Upper lobe of right lung (tissue), 1 donor: ENCODE results near the gene CDK14. TPM values are rescaled to one million over a fixed set of nuclear protein-coding genes. Genes with fewer than 3 reads are reported as not detected.
A peak's percentile ranks its signal among the peaks of the same experiment; 100 is the strongest.

Experiments
- ATAC-seq: fragments of 200-7000 bp; cut with Tn5 transposase; one replicate; pipeline ENCODE4 v1.9.1; 2020; ENCODE audit warnings: mild to moderate bottlenecking, moderate library complexity
- DNase-seq: peaks from one replicate; pipeline ENCODE4 v3.0.0-alpha.2; 2020
- H3K27ac ChIP-seq: fragments of 200-600 bp; one replicate; pipeline ENCODE4 v1.8.0; 2022
- H3K27me3 ChIP-seq: fragments of 200-600 bp; one replicate; pipeline ENCODE4 v1.8.0; 2022; ENCODE audit warnings: mild to moderate bottlenecking
- H3K36me3 ChIP-seq: fragments of 200-600 bp; one replicate; pipeline ENCODE4 v1.8.0; 2022
- H3K4me1 ChIP-seq: fragments of 200-600 bp; one replicate; pipeline ENCODE4 v1.8.0; 2022
- H3K4me3 ChIP-seq: fragments of 200-600 bp; one replicate; pipeline ENCODE4 v1.8.0; 2022; ENCODE audit warnings: mild to moderate bottlenecking
- H3K9me3 ChIP-seq: fragments of 200-600 bp; one replicate; pipeline ENCODE4 v1.8.0; 2022
- CTCF ChIP-seq: fragments of 200-600 bp; IDR thresholded peaks from one replicate; pipeline ENCODE4 v1.8.0; 2022; ENCODE audit warnings: antibody characterized with exemption
- intact Hi-C: fragments of 100-400 bp; cut with DNase I; formaldehyde crosslinking; loops from one replicate; pipeline ENCODE4 v1.11.0; 2022
- total RNA-seq: library from RNA; stranded (reverse); fragmentation: NEBNext Ultra II Directional; extraction: Animal tissue kit (Norgen Biotek cat#: 25700); gene quantifications from one replicate; pipeline ENCODE4 v1.2.1, GENCODE V29; 2021
- donor health status: DM: no; HTN: yes; CAD: no; lungs with severe emphysema.

Gene CDK14
- total RNA-seq, 1 donor from 2014 or later = 47.2 TPM

GRCh38 chr7:90678986-90679385 is 82.9 kb downstream of the CDK14 start:
- H3K27me3 ChIP-seq = no peaks in the 10 kb centered on the region
- H3K27ac ChIP-seq = no peak overlapping the region
- intact Hi-C loops = no loop called here
- peaks cover 4% of the 10 kb centered on the region for H3K4me1 ChIP-seq
- H3K9me3 ChIP-seq = no peaks in the 10 kb centered on the region
- H3K36me3 ChIP-seq = no peaks in the 10 kb centered on the region
- DNase-seq (no peak), ATAC-seq (no peak)
- TF ChIP-seq CTCF = no peak
- H3K4me3 ChIP-seq = no peak overlapping the region

GRCh38 chr7:90680484-90680883 is 84.4 kb downstream of the CDK14 start:
- peaks cover 4% of the 10 kb centered on the region for H3K4me1 ChIP-seq
- no peaks in the 10 kb centered on the region for H3K9me3 ChIP-seq
- H3K27me3 ChIP-seq = no peaks in the 10 kb centered on the region
- no peak overlapping the region for H3K27ac ChIP-seq
- intact Hi-C loops = no loop called here
- H3K36me3 ChIP-seq = no peaks in the 10 kb centered on the region
- DNase-seq (no peak), ATAC-seq (no peak)
- TF ChIP-seq CTCF = no peak
- no peak overlapping the region for H3K4me3 ChIP-seq

DNA sequence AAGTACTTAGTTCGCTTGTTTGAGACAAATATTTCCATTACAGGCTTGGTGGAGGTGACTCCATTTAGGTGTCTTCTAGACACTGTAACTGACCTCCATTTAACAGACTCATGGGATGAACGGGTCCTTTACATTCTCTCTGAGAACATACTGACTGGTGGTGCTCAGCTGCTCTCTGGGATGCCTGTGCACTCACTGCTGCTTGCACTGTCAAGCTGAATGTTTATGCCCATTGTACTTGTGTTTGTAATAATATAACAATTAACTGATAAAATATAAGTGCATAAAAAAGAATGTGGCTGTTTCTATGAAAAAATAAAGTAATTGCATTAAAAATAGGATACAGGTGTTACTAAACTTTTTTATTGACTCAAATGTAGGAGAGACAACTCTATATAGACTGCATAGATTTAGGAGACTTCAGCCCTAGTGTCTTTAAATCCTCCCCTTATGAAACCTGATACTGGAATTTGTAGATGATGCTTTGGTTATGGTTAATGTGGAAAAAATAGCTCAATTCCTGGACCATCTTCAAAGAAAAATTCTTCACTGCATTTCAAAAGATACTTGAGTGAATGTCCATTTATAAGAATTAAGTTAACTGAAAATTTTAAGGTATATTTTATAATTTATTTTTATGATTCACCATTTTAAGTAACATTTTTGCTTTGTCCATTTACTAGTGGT is 85.4 kb downstream of the CDK14 start:
- no peak for TF ChIP-seq CTCF
- H3K4me1 ChIP-seq = peaks cover 4% of the 10 kb centered on the region
- intact Hi-C loops = no loop called here
- no peak for ATAC-seq
- DNase-seq = no peak
- no peak overlapping the region for H3K4me3 ChIP-seq
- H3K27me3 ChIP-seq = no peaks in the 10 kb centered on the region
- H3K27ac ChIP-seq = no peak overlapping the region
- H3K9me3 ChIP-seq = no peaks in the 10 kb centered on the region
- no peaks in the 10 kb centered on the region for H3K36me3 ChIP-seq

- no peaks in the 10 kb centered on the region for H3K27me3 ChIP-seq
- peaks cover 4% of the 10 kb centered on the region for H3K4me1 ChIP-seq
- no peak overlapping the region for H3K4me3 ChIP-seq
- H3K9me3 ChIP-seq = no peaks in the 10 kb centered on the region
- intact Hi-C loops = no loop called here
- ATAC-seq (no peak), DNase-seq (no peak)
- H3K27ac ChIP-seq = no peak overlapping the region
- no peaks in the 10 kb centered on the region for H3K36me3 ChIP-seq
- no peak for TF ChIP-seq CTCF
Observed at GRCh38 chr7:90686146-90686545, 90.0 kb downstream of the CDK14 start.

DNA sequence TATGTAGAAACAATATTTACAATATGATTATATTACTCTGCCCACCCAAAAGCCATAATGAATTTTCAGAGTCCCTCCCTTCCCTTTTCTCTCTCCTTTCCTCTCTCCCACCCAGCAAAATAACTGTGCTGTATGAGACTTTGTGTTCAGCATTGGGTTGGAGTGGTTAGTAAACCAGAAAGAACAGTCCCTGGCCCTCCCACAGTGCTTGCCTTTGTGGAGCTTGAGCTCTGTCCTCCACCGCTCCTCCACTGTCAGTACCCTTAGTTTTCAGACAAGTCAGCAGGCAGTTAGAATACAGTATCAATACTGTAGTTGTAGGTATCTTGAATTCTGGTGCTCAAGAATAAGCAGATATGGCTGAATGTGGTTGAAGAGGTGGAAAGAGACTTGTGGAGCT is 92.7 kb downstream of the CDK14 start:
- no peaks in the 10 kb centered on the region for H3K27me3 ChIP-seq
- intact Hi-C loops = no loop called here
- H3K36me3 ChIP-seq = no peaks in the 10 kb centered on the region
- H3K9me3 ChIP-seq = no peaks in the 10 kb centered on the region
- no peak overlapping the region for H3K4me3 ChIP-seq
- no peak for TF ChIP-seq CTCF
- no peak overlapping the region for H3K27ac ChIP-seq
- DNase-seq (no peak), ATAC-seq (peak; percentile 27)
- no peaks in the 10 kb centered on the region for H3K4me1 ChIP-seq

DNA sequence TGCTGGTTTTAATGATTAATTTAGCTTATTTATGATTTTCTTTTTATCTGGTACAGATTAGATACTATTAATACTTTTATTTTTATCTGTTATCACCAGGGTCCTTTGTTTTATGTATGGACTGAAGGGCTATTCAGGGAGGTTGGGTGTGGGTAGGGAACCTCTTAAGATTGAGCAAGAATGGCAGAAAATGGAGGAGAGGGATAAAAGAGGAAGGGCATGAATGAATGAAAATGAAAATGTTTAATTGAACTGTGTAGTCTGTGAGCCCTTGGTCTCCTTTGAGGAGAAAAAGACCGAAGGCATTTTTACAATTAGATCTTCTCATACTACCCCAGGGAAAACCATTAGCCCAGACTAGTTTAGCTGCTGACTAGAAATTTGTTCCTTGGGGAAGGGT is 93.1 kb downstream of the CDK14 start:
- no peaks in the 10 kb centered on the region for H3K4me1 ChIP-seq
- no peak overlapping the region for H3K27ac ChIP-seq
- no peak for TF ChIP-seq CTCF
- H3K9me3 ChIP-seq = no peaks in the 10 kb centered on the region
- H3K4me3 ChIP-seq = no peak overlapping the region
- no peaks in the 10 kb centered on the region for H3K27me3 ChIP-seq
- DNase-seq (no peak), ATAC-seq (peak; percentile 58)
- H3K36me3 ChIP-seq = no peaks in the 10 kb centered on the region
- intact Hi-C loops = no loop called here
